ENCODE data around the gene BRSK1.
A peak's percentile ranks its signal among the peaks of the same experiment; 100 is the strongest.

Gene BRSK1

GRCh38 chr19:55273978-55274707 is 9.7 kb upstream of the BRSK1 start:
- DNase-seq (ENCODE audit: low read depth in 2 of 3, low spot score in 1 of 3): no peak

- DNase-seq (ENCODE audit: low read depth in 2 of 3, low spot score in 1 of 3): no peak
Measured at GRCh38 chr19:55275851-55276719, 7.7 kb upstream of the BRSK1 start.

GRCh38 chr19:55276720-55277430 is 6.9 kb upstream of the BRSK1 start:
- no peak for DNase-seq (ENCODE audit: low read depth in 2 of 3, low spot score in 1 of 3)

DNA sequence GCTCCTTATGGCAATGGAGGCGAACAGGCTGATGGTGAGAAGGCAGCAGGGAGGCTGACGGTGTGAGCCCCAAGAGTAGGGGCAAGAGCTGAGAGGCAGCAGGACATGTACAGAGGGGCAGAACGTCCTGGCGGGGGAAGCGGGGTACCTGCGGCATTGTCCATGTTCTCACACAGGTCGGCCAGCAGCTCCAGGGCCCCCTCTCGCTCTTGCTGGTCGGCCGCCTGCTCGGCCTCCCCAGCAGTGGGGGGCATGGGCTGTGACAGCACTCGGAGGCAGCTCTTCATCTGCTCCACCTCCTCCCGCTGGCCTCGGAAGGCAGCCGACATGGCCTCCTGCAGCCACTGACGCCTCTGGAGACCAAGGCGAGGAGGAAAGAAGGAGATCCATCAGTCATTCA is 6.3 kb upstream of the BRSK1 start:
- DNase-seq (ENCODE audit: low read depth in 2 of 3, low spot score in 1 of 3): no peak

DNA sequence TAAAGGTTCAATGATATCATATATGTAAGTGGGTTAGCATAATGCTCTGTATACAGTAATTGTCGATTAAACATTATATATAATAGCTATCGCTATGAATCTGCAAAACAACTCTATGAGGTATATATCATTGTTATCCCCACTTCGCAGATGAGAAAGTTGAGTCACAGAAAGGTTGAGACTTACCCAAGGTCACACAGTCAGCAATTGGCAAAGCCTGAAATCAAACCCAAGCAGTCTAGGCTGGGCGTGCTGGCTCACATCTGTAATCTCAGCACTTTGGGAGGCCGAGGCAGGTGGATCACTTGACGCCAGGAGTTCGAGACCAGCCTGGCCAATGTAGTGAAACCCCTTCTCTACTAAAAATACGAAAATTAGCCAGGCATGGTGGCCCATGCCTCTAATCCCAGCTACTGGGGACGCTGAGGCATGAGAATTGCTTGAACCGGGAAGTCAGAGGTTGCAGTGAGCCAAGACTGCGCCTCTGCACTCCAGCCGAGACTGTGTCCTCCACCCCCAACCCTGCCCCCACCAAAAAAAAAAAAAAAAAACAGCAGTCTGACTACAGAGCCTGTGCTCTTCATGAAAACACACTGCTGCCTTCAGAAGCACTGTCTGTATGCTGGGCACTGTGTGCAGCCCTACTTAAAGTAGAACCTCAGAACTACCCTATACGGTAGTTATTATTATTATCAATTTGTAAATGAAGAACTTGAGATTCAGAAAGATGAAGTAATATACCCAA is 5.2 kb upstream of the BRSK1 start:
- no peak for DNase-seq (ENCODE audit: low read depth in 2 of 3, low spot score in 1 of 3)

DNA sequence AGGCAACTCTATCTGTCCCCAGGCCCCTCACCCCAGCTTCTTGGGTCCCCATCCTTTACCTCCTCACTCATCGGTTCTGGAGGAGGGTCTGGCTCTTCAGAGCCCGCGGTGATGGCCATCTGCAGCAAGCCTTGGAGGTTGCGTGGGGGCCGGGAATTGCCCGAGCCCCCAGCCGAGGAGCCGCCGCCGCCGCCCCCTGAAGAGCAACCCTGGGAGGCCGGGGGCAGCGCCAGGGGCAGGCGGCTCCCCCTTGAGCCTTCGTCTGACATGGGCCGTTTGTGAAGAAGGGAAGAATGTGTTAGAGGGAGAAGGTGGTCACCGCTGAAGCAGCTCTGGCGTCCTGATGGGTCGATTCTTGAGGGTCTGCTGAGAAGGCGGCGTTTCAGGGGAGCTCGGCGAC is 4.5 kb upstream of the BRSK1 start:
- DNase-seq (ENCODE audit: low read depth in 2 of 3, low spot score in 1 of 3): no peak

GRCh38 chr19:55279770-55280643 is 3.8 kb upstream of the BRSK1 start, which contains the start of gene HSPBP1:
Gene HSPBP1 (minus strand): TSS chr19:55280110. CDS start chr19:55279608, 502 bp downstream.
- DNase-seq (ENCODE audit: low read depth in 2 of 3, low spot score in 1 of 3): peak; percentile 92 to 98 (median 96)

DNA sequence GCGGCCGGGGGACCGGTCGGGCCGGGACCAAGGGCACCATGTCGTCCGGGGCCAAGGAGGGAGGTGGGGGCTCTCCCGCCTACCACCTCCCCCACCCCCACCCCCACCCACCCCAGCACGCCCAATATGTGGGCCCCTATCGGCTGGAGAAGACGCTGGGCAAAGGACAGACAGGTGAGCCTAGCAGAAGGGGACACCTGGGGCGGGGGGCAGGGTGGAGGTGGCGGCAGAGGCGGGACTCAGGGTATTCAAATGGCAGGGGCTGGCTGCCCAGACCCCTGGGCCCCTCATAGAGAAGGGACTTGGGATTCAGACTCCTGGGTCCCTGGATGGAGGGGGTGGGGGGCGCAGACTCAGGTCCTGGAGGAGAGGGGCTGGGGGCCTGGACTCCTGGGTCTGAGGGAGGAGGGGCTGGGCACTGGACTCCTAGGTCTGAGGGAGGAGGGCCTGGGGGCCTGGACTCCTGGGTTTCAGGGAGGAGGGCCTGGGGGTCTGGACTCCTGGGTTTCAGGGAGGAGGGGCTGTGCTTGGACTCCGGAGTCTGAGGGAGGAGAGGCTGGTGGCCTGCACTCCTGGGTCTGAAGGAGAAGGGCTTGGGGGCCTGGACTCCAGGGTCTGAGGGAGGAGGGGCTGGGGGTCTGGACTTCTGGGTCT is 735 bp downstream of the BRSK1 start:
- DNase-seq (ENCODE audit: low read depth in 2 of 3, low spot score in 1 of 3): no peak

GRCh38 chr19:55285229-55285890 is 1.6 kb downstream of the BRSK1 start:
- no peak for DNase-seq (ENCODE audit: low read depth in 2 of 3, low spot score in 1 of 3)

DNA sequence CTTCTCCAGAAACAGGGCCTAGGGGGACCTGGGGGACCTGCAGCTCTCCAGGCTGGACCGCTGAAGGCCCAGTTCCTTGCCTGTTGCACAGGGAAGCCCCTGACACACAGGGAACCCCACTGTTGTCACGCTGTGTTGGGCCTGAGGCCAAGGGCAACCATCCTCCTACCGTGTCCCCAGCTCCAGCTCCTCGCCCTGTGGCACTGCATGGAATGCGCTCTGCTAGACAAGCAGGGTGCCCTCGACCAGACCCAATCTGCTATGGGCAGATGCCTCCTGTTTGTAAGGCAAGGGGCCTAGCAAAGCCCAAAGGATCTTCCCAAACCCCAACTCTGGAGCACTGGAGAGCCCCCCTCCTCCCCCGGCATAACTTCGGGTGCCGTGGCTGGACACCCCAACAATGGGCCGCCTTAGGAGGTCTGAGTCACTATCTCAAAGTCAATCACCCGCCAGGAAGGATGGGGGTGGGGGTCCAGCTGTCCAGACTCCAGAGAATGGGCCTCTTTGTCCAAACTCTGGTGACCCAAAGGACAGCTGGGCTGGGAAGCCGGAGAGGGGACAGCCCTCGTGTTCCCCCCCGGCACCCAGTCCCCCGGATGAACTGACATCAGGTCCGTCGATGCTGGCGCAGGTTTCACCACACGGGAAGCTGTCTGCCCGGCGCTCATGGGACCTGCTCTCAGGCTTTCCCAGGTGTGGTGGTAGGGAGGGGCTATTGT is 3.7 kb downstream of the BRSK1 start:
- no peak for DNase-seq (ENCODE audit: low read depth in 2 of 3, low spot score in 1 of 3)

- no peak for DNase-seq (ENCODE audit: low read depth in 2 of 3, low spot score in 1 of 3)
Measured at GRCh38 chr19:55289117-55289796, 5.5 kb downstream of the BRSK1 start.

DNA sequence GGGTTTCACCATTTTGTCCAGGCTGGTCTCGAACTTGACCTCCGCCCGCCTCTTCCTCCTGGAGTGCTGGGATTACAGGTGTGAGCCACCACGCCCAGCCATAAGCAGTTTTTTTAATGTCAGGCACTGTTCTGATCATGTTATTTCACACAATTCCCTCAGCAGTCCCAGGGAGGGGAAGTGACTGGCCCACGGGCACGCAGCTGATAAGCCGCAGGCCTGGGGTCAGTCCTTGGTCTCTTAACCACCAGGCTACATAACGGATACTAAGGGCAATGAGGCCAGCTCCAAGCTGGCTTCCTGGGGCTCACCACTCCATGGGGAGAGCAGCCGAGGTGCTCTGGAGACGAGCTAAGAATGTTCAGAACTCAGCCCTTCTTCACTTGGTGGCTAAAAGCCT is 13.5 kb downstream of the BRSK1 start:
- DNase-seq (ENCODE audit: low read depth in 2 of 3, low spot score in 1 of 3): no peak

DNA sequence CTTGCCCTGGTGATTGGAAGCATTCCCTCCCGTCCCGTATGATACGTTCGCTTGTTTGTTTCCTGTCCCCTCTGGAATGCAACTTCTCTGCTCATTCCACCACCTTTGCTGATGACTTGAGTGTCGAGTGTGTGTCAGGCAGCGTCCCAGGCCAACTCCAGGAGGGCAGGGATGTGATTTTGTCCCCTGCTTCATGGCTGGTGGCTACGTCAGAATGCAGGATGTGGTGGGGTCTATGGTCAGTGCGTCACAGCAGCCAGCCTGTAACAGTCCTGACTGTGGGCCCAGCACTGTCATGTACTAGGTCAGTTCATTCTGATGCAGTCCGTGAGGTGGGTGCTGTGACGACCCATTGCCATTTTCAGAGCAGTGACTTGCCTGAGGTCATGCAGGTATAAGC is 16.2 kb downstream of the BRSK1 start:
- DNase-seq (ENCODE audit: low read depth in 2 of 3, low spot score in 1 of 3): no peak

DNA sequence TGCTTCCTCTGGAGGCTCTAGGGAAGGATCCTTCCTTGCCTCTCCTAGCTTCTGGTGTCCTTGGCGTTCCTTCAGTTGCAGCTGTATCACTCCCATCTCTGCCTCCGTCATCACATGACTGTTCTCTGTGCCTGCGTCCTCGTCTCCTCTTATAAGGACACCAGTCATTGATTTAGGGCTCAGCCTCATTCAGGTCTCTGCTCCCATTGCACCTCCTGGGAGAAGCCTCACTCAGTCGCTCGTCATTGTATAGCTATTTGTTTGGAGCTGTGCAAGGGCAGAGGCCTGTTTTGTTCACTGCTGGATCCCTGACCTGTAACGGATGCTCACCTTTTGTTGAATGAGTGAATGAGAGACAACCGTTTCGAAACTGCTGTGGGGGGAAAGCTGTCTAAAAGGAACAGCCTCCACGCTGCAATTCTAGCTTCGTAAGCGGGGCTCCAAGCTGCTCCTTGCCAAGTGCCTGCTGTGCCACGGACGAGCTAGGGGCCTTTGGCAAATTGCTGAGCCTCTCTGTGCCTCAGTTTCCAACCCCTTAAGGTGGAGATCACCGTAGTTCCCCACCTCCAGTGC is 17.2 kb downstream of the BRSK1 start:
- DNase-seq (ENCODE audit: low read depth in 2 of 3, low spot score in 1 of 3): no peak

GRCh38 chr19:55301459-55302317 is 17.9 kb downstream of the BRSK1 start:
- peak; percentile 87 to 97 (median 92) for DNase-seq (ENCODE audit: low read depth in 2 of 3, low spot score in 1 of 3)

- no peak for DNase-seq (ENCODE audit: low read depth in 2 of 3, low spot score in 1 of 3)
Measured at GRCh38 chr19:55302318-55302703, 18.5 kb downstream of the BRSK1 start.
